Astrocyte (in vitro differentiated cells and primary cell): ENCODE measurements around the gene CNPPD1. TPM values are rescaled to one million over a fixed set of nuclear protein-coding genes. Genes with fewer than 3 reads are reported as not detected.

Source experiments
- DNase-seq: peaks from one replicate; pipeline ENCODE4 v3.0.0-alpha.2; 2010; ENCODE audit warnings: low read depth
- FAIRE-seq: peaks from 2 replicates; lab custom pipeline; 2011; peaks lifted over from hg19 to GRCh38; lab: Jason Lieb, UNC
- H2AFZ ChIP-seq: 2 replicates; pipeline ENCODE4 v1.6.0; 2012; ENCODE audit warnings: low read depth, low read length, inconsistent platforms
- H3K27ac ChIP-seq: 2 replicates; pipeline ENCODE4 v1.5.1; 2011; ENCODE audit warnings: low read depth, low read length, inconsistent platforms
- H3K27me3 ChIP-seq: 2 replicates; pipeline ENCODE4 v1.6.0; 2011; ENCODE audit warnings: low read length, inconsistent platforms; ENCODE audit not compliant: insufficient read depth
- H3K36me3 ChIP-seq: 2 replicates; pipeline ENCODE4 v1.5.1; 2011; ENCODE audit warnings: low read length, inconsistent platforms; ENCODE audit not compliant: insufficient read depth
- H3K4me1 ChIP-seq: 2 replicates; pipeline ENCODE4 v1.5.1; 2011; ENCODE audit warnings: low read length, inconsistent platforms; ENCODE audit not compliant: insufficient read depth
- H3K4me2 ChIP-seq: 2 replicates; pipeline ENCODE4 v1.6.0; 2012; ENCODE audit warnings: low read length, inconsistent platforms
- H3K4me3 ChIP-seq: 2 replicates; pipeline ENCODE4 v1.5.1; 2011; ENCODE audit warnings: low read depth, mild to moderate bottlenecking, low read length, inconsistent platforms; ENCODE audit not compliant: insufficient read depth
- H3K79me2 ChIP-seq: 2 replicates; pipeline ENCODE4 v1.6.0; 2012; ENCODE audit warnings: mild to moderate bottlenecking, low read length, inconsistent platforms; ENCODE audit not compliant: insufficient read depth
- H3K9ac ChIP-seq: 2 replicates; pipeline ENCODE4 v1.6.0; 2012; ENCODE audit warnings: mild to moderate bottlenecking, low read length, inconsistent platforms
- H3K9me3 ChIP-seq: 2 replicates; pipeline ENCODE4 v1.5.1; 2012; ENCODE audit warnings: low read depth, mild to moderate bottlenecking, low read length, inconsistent platforms; ENCODE audit not compliant: insufficient read depth
- H4K20me1 ChIP-seq: 2 replicates; pipeline ENCODE4 v1.6.0; 2012; ENCODE audit warnings: low read length, inconsistent platforms; ENCODE audit not compliant: insufficient read depth
- H3K27ac Mint-ChIP-seq: one replicate; pipeline ENCODE4 v1.8.0; 2021; ENCODE audit warnings: mild to moderate bottlenecking, mixed read lengths; ENCODE audit not compliant: unreplicated experiment
- H3K27me3 Mint-ChIP-seq: one replicate; pipeline ENCODE4 v1.8.0; 2021; ENCODE audit warnings: low read depth, mixed read lengths; ENCODE audit not compliant: unreplicated experiment
- H3K36me3 Mint-ChIP-seq: one replicate; pipeline ENCODE4 v1.8.0; 2021; ENCODE audit warnings: low read depth, mixed read lengths; ENCODE audit not compliant: unreplicated experiment
- H3K4me1 Mint-ChIP-seq: one replicate; pipeline ENCODE4 v1.8.0; 2021; ENCODE audit warnings: low read depth, mixed read lengths; ENCODE audit not compliant: unreplicated experiment
- H3K4me3 Mint-ChIP-seq: one replicate; pipeline ENCODE4 v1.8.0; 2021; ENCODE audit warnings: mild to moderate bottlenecking, moderate library complexity, mixed read lengths; ENCODE audit not compliant: unreplicated experiment
- H3K9me3 Mint-ChIP-seq: one replicate; pipeline ENCODE4 v1.8.0; 2021; ENCODE audit warnings: mild to moderate bottlenecking, mixed read lengths; ENCODE audit not compliant: unreplicated experiment
- EZH2 ChIP-seq: IDR thresholded peaks from 2 replicates; pipeline ENCODE4 v1.6.1; 2012; ENCODE audit warnings: mild to moderate bottlenecking, low read length, inconsistent platforms; ENCODE audit not compliant: insufficient read depth
- total RNA-seq: library from RNA; stranded (reverse); gene quantifications from 2 replicates; pipeline ENCODE4 v1.2.1, GENCODE V29; 2021
- TF ChIP-seq, protein P1 (sequence below): IDR thresholded peaks from 2 replicates; pipeline ENCODE4 v1.5.1; 2011; ENCODE audit warnings: low read depth, mild to moderate bottlenecking, inconsistent platforms, low read length, moderate library complexity; ENCODE audit not compliant: insufficient read depth

The CNPPD1 gene
- total RNA-seq, 1 donor from 2014 or later, result 28.1 TPM

DNA sequence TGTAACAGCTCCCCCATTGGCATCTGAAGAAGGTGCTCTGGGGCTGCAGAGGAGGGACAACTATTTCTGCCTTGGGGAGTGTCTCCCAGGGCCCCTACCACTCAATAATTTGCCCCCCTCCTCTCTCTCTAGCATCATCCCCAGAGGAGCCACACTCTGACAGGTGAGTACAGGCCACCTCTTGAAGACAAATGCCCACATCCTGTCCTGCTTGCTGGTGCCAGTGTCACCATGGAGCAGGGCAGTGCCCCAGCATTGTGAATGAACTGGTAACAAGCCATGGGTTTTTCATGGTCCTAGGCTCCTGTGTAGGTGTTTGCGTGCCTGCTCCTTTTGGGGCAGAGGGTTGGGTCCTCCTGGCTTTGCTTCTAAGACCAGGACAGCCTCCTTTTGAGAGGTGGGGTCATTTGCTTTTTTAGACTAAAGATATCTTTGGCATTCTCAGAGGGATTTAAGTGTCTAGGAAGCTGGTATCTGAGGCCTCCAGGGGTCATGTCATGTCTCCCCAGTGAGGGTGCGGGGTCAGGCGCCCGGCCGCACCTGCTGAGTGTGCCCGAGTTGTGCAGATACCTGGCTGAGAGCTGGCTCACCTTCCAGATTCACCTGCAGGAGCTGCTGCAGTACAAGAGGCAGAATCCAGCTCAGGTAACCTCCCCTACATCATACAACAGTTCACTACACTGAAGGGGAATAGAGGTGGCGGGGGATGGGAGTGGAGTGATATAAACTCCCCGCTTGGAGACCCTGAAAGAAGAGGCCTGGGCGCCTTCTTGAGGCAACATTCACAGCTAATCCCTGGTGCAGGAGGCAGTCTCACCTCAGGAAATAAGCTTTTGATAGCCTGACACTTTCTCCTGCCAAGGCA is 3.1 kb upstream of the CNPPD1 start:
- Histone ChIP-seq H2AFZ (no peak overlapping the region), H3K4me3 (no peak overlapping the region), H3K27ac (no peak overlapping the region), H3K4me2 (peak overlapping the region; percentile 96), H3K27me3 (no peaks in the 10 kb centered on the region), H4K20me1 (peaks cover 34% of the 10 kb centered on the region), H3K79me2 (peaks cover 39% of the 10 kb centered on the region), H3K4me1 (peaks cover 23% of the 10 kb centered on the region), H3K9ac (no peak overlapping the region), H3K9me3 (no peaks in the 10 kb centered on the region), H3K36me3 (peaks cover 25% of the 10 kb centered on the region)
- FAIRE-seq (no peak), DNase-seq (no peak)
- Mint-ChIP-seq H3K27me3 (no peaks in the 10 kb centered on the region), H3K4me3 (peak overlapping the region; percentile 95), H3K9me3 (peaks cover 1% of the 10 kb centered on the region), H3K4me1 (peaks cover 9% of the 10 kb centered on the region), H3K27ac (no peak overlapping the region), H3K36me3 (peaks cover 16% of the 10 kb centered on the region)
- no peak for TF ChIP-seq EZH2
- TF ChIP-seq, protein P1, sequence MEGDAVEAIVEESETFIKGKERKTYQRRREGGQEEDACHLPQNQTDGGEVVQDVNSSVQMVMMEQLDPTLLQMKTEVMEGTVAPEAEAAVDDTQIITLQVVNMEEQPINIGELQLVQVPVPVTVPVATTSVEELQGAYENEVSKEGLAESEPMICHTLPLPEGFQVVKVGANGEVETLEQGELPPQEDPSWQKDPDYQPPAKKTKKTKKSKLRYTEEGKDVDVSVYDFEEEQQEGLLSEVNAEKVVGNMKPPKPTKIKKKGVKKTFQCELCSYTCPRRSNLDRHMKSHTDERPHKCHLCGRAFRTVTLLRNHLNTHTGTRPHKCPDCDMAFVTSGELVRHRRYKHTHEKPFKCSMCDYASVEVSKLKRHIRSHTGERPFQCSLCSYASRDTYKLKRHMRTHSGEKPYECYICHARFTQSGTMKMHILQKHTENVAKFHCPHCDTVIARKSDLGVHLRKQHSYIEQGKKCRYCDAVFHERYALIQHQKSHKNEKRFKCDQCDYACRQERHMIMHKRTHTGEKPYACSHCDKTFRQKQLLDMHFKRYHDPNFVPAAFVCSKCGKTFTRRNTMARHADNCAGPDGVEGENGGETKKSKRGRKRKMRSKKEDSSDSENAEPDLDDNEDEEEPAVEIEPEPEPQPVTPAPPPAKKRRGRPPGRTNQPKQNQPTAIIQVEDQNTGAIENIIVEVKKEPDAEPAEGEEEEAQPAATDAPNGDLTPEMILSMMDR, result no peak

DNA sequence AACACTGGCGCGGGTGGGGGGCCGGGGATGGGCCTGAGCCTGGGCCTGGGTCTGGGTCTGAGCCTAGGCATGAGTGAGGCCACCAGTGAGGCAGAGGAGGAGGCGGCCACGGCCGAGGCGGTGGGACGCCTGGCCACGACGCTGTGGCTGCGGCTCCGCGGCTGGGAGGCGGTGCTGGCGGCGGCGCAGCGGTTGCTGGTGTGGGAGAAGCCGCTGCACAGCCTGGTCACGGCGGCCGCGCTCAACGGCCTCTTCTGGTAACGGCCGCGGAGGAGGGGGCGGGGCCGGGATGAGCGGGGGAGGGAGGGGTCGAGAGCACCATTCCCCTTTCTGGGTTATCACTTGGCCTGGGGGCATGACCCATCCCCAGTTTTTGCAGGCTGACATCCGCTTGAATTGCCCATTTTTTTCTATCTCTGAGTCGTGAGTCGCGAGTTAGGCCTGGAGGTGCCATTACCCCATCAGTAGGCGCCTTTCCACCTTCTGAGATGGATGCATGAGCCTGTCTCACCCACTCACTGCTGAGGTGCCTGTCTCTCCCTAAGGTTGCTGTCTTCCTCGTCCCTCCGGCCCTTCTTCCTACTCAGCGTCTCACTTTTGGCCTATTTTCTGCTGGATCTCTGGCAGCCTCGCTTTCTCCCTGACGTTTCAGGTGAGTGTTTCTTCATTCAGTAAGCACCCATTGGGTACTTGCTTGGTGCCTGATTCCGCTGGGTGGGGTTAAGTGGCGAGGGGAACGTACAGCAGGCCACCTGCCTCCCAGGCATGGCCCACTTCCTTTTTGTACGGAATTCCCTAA is 1.9 kb upstream of the CNPPD1 start:
- Mint-ChIP-seq H3K4me3 (peak overlapping the region; percentile 95), H3K9me3 (peaks cover 1% of the 10 kb centered on the region), H3K27me3 (no peaks in the 10 kb centered on the region), H3K27ac (no peak overlapping the region), H3K36me3 (peaks cover 18% of the 10 kb centered on the region), H3K4me1 (peaks cover 14% of the 10 kb centered on the region)
- Histone ChIP-seq H3K27ac (peak overlapping the region; percentile 94), H3K36me3 (peaks cover 22% of the 10 kb centered on the region), H4K20me1 (peaks cover 36% of the 10 kb centered on the region), H3K4me3 (peak overlapping the region; percentile 71), H3K9me3 (no peaks in the 10 kb centered on the region), H3K27me3 (no peaks in the 10 kb centered on the region), H3K9ac (peak overlapping the region; percentile 87), H3K4me2 (peak overlapping the region; percentile 96), H3K4me1 (peaks cover 23% of the 10 kb centered on the region), H3K79me2 (peaks cover 43% of the 10 kb centered on the region), H2AFZ (peak overlapping the region; percentile 78)
- no peak for TF ChIP-seq EZH2
- TF ChIP-seq, protein P1, result no peak
- no peak for FAIRE-seq
- DNase-seq, result peak; percentile 7
